Activated CD4-positive, alpha-beta T cell treated with anti-CD3 and anti-CD28 coated beads for 36 hours (primary cell): ENCODE data around the gene CSKMT. TPM values are rescaled to one million over a fixed set of nuclear protein-coding genes. Genes with fewer than 3 reads are reported as not detected.
A peak's percentile ranks its signal among the peaks of the same experiment; 100 is the strongest.
"Not testable (repeated sequence)": the region's sequence is repeated elsewhere in the genome, so short reads cannot be mapped to it uniquely, and the experiment has no call there.

Experiments
- ATAC-seq: fragments of 200-7000 bp; cut with Tn5 transposase; one replicate; pipeline ENCODE4 v1.10.0; 2021; ENCODE audit warnings: mild to moderate bottlenecking, moderate library complexity
- CTCF ChIA-PET: fragments of 350-600 bp; sonication (Branson Sonifier 250); formaldehyde crosslinking; loops from one replicate; lab custom pipeline; 2021; ENCODE audit warnings: antibody characterized with exemption; lab: Charles Lee
- POLR2A ChIA-PET: fragments of 350-600 bp; sonication (Branson Sonifier 250); formaldehyde crosslinking; loops from one replicate; lab custom pipeline; 2021; ENCODE audit warnings: antibody characterized with exemption, inconsistent platforms; lab: Charles Lee
- DNase-seq: peaks from one replicate; pipeline ENCODE4 v3.0.0-alpha.2; 2020
- H3K27ac Mint-ChIP-seq: one replicate; pipeline ENCODE4 v1.8.0; 2021; ENCODE audit warnings: mixed read lengths
- H3K27me3 Mint-ChIP-seq: one replicate; pipeline ENCODE4 v1.8.0; 2021; ENCODE audit warnings: mixed read lengths
- H3K36me3 Mint-ChIP-seq: one replicate; pipeline ENCODE4 v1.8.0; 2021; ENCODE audit warnings: low read depth, mixed read lengths
- H3K4me1 Mint-ChIP-seq: one replicate; pipeline ENCODE4 v1.8.0; 2021; ENCODE audit warnings: mixed read lengths
- H3K4me3 Mint-ChIP-seq: one replicate; pipeline ENCODE4 v1.8.0; 2021; ENCODE audit warnings: mild to moderate bottlenecking, moderate library complexity, mixed read lengths
- H3K9me3 Mint-ChIP-seq: one replicate; pipeline ENCODE4 v1.8.0; 2021; ENCODE audit warnings: low read depth, mixed read lengths
- intact Hi-C, 2 experiments: fragments of 100-400 bp; cut with DNase I in 1 of 2; cut with micrococcal nuclease in 1 of 2; formaldehyde crosslinking; loops; one replicate each; pipeline versions ENCODE4 v1.14.2 to v1.15.1; 2022 to 2024; cut with DNase I, micrococcal nuclease
- total RNA-seq, 2 experiments: library from RNA; stranded (reverse); gene quantifications; one replicate each; pipeline ENCODE4 v1.2.3, GENCODE V29; 2021

The CSKMT gene
- total RNA-seq, 2 experiments from 2014 or later = 12.6 to 31.3 TPM

DNA sequence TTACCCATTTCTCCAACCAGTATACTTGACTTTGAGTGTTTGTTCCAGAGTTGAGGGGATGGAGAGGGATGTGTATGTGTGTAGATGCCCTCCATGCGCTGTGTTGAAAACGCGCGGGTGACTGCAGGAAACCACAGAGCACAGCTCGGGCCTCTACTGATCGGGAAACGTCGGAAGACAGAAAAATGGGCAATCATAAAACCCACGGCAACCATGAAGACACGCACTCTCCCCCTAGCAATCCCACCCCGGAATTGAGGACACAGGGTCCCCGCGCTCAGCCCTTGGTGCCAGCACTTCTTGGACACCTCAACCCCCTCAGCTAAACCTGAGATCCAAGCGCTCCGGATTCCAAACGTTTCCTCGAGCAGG lies 6.1 kb downstream of the CSKMT start:
- POLR2A ChIA-PET = interaction anchor here (0.7 to 3.0 kb wide), 14 partner anchors 10 to 210 kb away, joined by 3 to 24 read pairs (median 6); partner anchors contain the start of genes B3GAT3, BSCL2, GANAB and GNG3
- peak overlapping the region; percentile 91 for H3K4me3 Mint-ChIP-seq
- intact Hi-C loops = loop anchor here (1.0 to 5.0 kb wide), 6 partner anchors 25 to 171 kb away; partner anchors contain the start of genes HNRNPUL2 (in 2 of the 2), BSCL2 (in 1 of the 2), GANAB (in 1 of the 2) and GNG3 (in 1 of the 2)
- H3K27ac Mint-ChIP-seq = peak overlapping the region; percentile 96
- peaks cover 58% of the 10 kb centered on the region for H3K36me3 Mint-ChIP-seq
- H3K4me1 Mint-ChIP-seq = peaks cover 51% of the 10 kb centered on the region
- H3K27me3 Mint-ChIP-seq = no peaks in the 10 kb centered on the region
- CTCF ChIA-PET = interaction anchor here (0.9 to 2.2 kb wide), 10 partner anchors 10 to 247 kb away, joined by 3 to 7 read pairs (median 4); partner anchors contain the start of genes B3GAT3, INTS5 and SLC3A2
- peak; percentile 11 for ATAC-seq
- DNase-seq = no peak
- H3K9me3 Mint-ChIP-seq = no peaks in the 10 kb centered on the region

DNA sequence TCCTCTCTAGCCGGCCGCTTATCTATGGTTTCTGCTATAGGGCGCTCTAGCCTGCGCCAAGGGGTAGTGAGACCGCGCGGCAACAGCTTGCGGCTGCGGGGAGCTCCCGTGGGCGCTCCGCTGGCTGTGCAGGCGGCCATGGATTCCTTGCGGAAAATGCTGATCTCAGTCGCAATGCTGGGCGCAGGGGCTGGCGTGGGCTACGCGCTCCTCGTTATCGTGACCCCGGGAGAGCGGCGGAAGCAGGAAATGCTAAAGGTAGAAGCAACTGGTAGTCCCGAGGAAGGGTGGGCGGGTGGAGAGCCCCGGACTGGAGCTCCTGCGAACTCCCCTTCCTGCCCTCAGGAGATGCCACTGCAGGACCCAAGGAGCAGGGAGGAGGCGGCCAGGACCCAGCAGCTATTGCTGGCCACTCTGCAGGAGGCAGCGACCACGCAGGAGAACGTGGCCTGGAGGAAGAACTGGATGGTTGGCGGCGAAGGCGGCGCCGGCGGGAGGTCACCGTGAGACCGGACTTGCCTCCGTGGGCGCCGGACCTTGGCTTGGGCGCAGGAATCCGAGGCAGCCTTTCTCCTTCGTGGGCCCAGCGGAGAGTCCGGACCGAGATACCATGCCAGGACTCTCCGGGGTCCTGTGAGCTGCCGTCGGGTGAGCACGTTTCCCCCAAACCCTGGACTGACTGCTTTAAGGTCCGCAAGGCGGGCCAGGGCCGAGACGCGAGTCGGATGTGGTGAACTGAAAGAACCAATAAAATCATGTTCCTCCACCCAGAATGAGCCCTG lies 6.7 kb downstream of the CSKMT start, which contains the start of the genes LBHD1 and UQCC3:
Gene LBHD1 (minus strand): TSS at position 660 of the 782 bp plus-strand sequence. CDS start 2,236 bp downstream, outside the sequence.
Gene UQCC3 (plus strand): TSS at position 66 of the 782 bp plus-strand sequence. CDS start 73 bp downstream, at position 139.
- ChIA-PET CTCF (interaction anchor here (0.5 to 2.2 kb wide), 17 partner anchors 9 to 247 kb away, joined by 3 to 7 read pairs (median 4); partner anchors contain the start of genes B3GAT3, INTS5, MTA2 and SLC3A2), POLR2A (interaction anchor here (0.7 to 3.0 kb wide), 20 partner anchors 9 to 210 kb away, joined by 3 to 24 read pairs (median 4); partner anchors contain the start of genes B3GAT3, BSCL2, EEF1G and GANAB)
- Mint-ChIP-seq H3K36me3 (peaks cover 53% of the 10 kb centered on the region), H3K27me3 (no peaks in the 10 kb centered on the region), H3K4me3 (peak within 1 kb of the TSS; percentile 91), H3K4me1 (peaks cover 54% of the 10 kb centered on the region), H3K27ac (peak within 1 kb of the TSS; percentile 96), H3K9me3 (no peaks in the 10 kb centered on the region)
- intact Hi-C loops = loop anchor here (1.0 to 5.0 kb wide), 8 partner anchors 25 to 171 kb away; partner anchors contain the start of genes HNRNPUL2 (in 2 of the 2), BSCL2 (in 1 of the 2), GANAB (in 1 of the 2) and GNG3 (in 1 of the 2)
- DNase-seq (peak; percentile 86), ATAC-seq (peak; percentile 88)

DNA sequence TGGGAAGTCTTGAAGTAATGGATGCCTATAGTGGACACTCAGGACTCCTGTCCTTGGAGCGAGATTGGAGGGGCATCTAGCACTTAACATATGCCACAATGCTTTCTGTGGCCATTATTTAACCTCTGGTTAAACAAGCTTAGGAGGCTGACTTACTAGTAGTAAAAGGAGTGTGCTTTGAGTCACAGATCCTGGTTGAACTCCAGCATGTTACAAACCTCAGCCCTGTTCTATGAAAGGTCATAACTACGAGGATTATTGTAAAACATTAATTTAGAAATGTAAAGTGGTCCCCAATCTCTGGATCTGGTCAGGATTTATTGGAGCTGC lies 8.0 kb downstream of the CSKMT start:
- Mint-ChIP-seq H3K4me1 (peaks cover 54% of the 10 kb centered on the region), H3K27me3 (no peaks in the 10 kb centered on the region), H3K4me3 (peak overlapping the region; percentile 91), H3K36me3 (peaks cover 51% of the 10 kb centered on the region), H3K27ac (peak overlapping the region; percentile 96), H3K9me3 (no peaks in the 10 kb centered on the region)
- CTCF ChIA-PET = interaction anchor here (0.7 to 2.3 kb wide), 6 partner anchors 8 to 249 kb away, joined by 3 to 7 read pairs (median 4); partner anchors contain the start of genes C11orf98 and CSKMT
- POLR2A ChIA-PET = interaction anchor here (1.0 to 1.9 kb wide), 5 partner anchors 8 to 208 kb away, joined by 3 to 7 read pairs (median 3); partner anchors contain the start of genes B3GAT3, C11orf98, CSKMT and EEF1G
- DNase-seq (no peak), ATAC-seq (no peak)
- intact Hi-C loops = loop anchor here in 1 of 2 experiments (5.0 kb wide), 3 partner anchors 34 to 169 kb away; partner anchors contain the start of genes BSCL2, GNG3, HNRNPUL2 and TTC9C

DNA sequence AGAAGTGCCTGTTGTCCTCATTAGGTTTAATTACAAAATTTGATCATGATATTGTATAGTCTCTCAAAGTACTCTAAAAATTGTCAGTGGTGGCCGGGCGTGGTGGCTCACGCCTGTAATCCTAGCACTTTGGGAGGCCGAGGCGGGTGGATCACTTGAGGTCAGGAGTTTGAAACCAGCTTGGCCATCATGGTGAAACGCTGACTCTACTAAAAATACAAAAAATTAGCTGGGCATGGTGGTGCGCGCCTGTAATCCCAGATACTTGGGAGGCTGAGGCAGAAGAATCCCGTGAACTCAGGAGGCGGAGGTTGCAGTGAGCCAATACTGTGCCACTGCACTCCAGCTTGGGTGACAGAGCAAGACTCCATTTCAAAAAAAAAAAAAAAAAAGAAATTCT lies 10.3 kb downstream of the CSKMT start:
- H3K27ac Mint-ChIP-seq, H3K9me3 Mint-ChIP-seq, intact Hi-C loops, H3K27me3 Mint-ChIP-seq, ATAC-seq, DNase-seq, H3K4me3 Mint-ChIP-seq: not testable (repeated sequence)
- ChIA-PET CTCF (interaction anchor here (0.8 to 1.9 kb wide), 2 partner anchors 19 to 28 kb away, joined by 3 to 5 read pairs; no protein-coding TSS in a partner anchor), POLR2A (interaction anchor here (0.6 to 1.5 kb wide), 3 partner anchors 10 to 166 kb away, joined by 3 to 7 read pairs (median 4); partner anchors contain the start of genes C11orf98 and CSKMT)
- Mint-ChIP-seq H3K36me3 (peaks cover 40% of the 10 kb centered on the region), H3K4me1 (peaks cover 41% of the 10 kb centered on the region)

DNA sequence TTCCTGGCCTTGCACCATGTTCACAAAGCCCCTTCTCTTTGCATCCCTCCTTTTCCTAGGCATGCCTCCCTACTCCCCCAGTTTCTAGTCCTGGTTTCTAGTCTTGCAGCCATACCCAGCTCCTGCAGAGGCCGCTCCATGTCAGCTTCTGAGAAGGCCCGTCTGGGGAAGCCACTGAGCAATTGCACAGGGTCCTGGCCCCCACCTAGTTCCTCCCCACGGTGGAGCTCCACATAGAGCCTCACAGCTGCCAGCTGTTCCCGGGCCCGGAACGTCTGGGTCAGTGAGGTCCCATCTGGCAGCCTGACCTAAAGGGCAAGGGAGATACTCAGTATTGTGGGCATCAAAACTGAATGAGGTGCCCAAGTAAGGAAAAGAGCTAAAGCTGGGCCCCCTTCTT lies 11.6 kb downstream of the CSKMT start:
- H3K36me3 Mint-ChIP-seq = peaks cover 28% of the 10 kb centered on the region
- no peak for ATAC-seq
- DNase-seq = no peak
- H3K4me3 Mint-ChIP-seq = peak overlapping the region; percentile 40
- H3K9me3 Mint-ChIP-seq = no peaks in the 10 kb centered on the region
- no peaks in the 10 kb centered on the region for H3K27me3 Mint-ChIP-seq
- no peak overlapping the region for H3K27ac Mint-ChIP-seq
- ChIA-PET POLR2A (interaction anchor here (0.9 to 3.2 kb wide), 5 partner anchors 10 to 180 kb away, joined by 3 to 12 read pairs (median 3); partner anchors contain the start of genes C11orf98, CSKMT, INTS5 and TUT1), CTCF (interaction anchor here (0.6 to 1.3 kb wide), 3 partner anchors 10 to 181 kb away, joined by 3 read pairs; no protein-coding TSS in a partner anchor)
- intact Hi-C loops = no loop called here
- peaks cover 41% of the 10 kb centered on the region for H3K4me1 Mint-ChIP-seq

DNA sequence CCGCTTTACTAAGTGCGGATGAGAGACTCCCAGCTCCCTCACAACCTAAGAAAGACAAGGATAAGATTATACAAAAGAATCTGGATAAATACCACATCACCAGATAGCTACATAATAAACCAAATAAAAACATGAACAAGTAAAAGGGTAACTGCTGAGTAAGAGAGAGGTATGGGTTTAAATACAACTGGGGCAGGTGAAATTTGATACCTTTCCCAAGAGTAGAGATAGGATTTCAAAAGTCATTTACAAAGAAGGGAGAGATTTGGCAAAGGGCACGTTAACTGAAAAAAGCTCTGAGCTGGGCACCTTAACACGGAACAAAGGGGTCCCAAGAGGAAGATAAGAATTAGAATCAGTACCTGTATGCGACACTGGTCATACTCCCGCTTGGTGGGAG lies 12.0 kb downstream of the CSKMT start:
- DNase-seq (no peak), ATAC-seq (no peak)
- H3K27ac Mint-ChIP-seq = peak overlapping the region; percentile 47
- peak overlapping the region; percentile 40 for H3K4me3 Mint-ChIP-seq
- ChIA-PET POLR2A (interaction anchor here (0.9 to 3.2 kb wide), 4 partner anchors 24 to 179 kb away, joined by 3 to 12 read pairs (median 4); partner anchors contain the start of genes INTS5, TUT1 and ZBTB3), CTCF (no interaction called here)
- peaks cover 41% of the 10 kb centered on the region for H3K4me1 Mint-ChIP-seq
- no peaks in the 10 kb centered on the region for H3K9me3 Mint-ChIP-seq
- peaks cover 25% of the 10 kb centered on the region for H3K36me3 Mint-ChIP-seq
- H3K27me3 Mint-ChIP-seq = no peaks in the 10 kb centered on the region
- intact Hi-C loops = no loop called here

DNA sequence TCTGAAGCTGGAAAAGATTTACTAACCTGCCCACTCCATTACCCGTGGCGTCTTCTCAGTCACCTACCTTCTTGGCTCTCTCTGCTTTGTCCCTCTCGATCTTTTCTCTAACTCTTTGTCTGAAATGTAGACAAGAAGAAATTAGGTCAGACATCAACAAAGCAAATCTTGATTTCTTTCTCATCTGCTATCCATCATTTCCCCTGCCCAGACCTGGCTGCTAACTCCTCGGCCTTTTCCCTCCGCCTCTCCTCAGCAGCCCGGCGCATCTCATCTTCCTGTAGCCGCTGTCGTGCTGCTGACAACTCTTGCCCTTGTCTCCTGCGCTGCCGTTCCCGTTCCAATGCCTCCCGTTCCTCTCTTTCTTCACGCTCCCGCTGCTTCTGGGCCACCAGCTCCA lies 12.6 kb downstream of the CSKMT start:
- ATAC-seq (no peak), DNase-seq (no peak)
- peaks cover 36% of the 10 kb centered on the region for H3K4me1 Mint-ChIP-seq
- H3K27ac Mint-ChIP-seq = peak overlapping the region; percentile 68
- H3K36me3 Mint-ChIP-seq = peaks cover 20% of the 10 kb centered on the region
- CTCF ChIA-PET = no interaction called here
- POLR2A ChIA-PET = interaction anchor here (0.9 to 3.2 kb wide), 3 partner anchors 76 to 179 kb away, joined by 3 to 12 read pairs (median 5); partner anchors contain the start of genes TUT1 and ZBTB3
- no peaks in the 10 kb centered on the region for H3K9me3 Mint-ChIP-seq
- H3K4me3 Mint-ChIP-seq = peak overlapping the region; percentile 82
- intact Hi-C loops = loop anchor here in 1 of 2 experiments (2.0 kb wide), 2 partner anchors 77 to 203 kb away; partner anchors contain the start of genes MTA2 and SLC3A2
- no peaks in the 10 kb centered on the region for H3K27me3 Mint-ChIP-seq

DNA sequence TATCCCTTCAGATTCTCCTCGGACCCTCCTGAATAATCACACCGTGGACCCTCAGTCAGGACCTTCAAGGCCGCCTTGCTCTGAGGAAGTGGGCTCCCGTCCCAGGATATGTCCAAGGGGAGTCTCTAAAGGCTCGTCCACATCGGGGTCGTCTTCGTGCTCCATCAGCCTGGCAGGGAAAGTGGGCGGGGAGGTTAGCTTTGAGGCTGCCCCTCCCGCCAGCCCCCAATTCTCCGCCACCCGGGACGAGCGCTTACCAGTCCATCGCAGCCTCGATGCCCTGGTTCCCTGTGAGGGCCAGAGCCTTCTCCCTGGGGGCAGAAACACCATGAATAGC lies 13.3 kb downstream of the CSKMT start:
- peak overlapping the region; percentile 92 for H3K27ac Mint-ChIP-seq
- no peaks in the 10 kb centered on the region for H3K9me3 Mint-ChIP-seq
- ChIA-PET CTCF (interaction anchor here (1.0 kb wide), 1 partner anchor 14 kb away, joined by 3 read pairs; the partner anchor contains the start of genes C11orf98 and CSKMT), POLR2A (interaction anchor here (1.0 to 3.2 kb wide), 3 partner anchors 13 to 87 kb away, joined by 5 to 12 read pairs (median 5); partner anchors contain the start of genes C11orf98, CSKMT, TUT1 and ZBTB3)
- intact Hi-C loops = loop anchor here in 1 of 2 experiments (2.0 kb wide), 2 partner anchors 78 to 202 kb away; partner anchors contain the start of genes MTA2 and SLC3A2
- no peaks in the 10 kb centered on the region for H3K27me3 Mint-ChIP-seq
- peaks cover 30% of the 10 kb centered on the region for H3K4me1 Mint-ChIP-seq
- ATAC-seq (no peak), DNase-seq (no peak)
- peaks cover 20% of the 10 kb centered on the region for H3K36me3 Mint-ChIP-seq
- peak overlapping the region; percentile 82 for H3K4me3 Mint-ChIP-seq

DNA sequence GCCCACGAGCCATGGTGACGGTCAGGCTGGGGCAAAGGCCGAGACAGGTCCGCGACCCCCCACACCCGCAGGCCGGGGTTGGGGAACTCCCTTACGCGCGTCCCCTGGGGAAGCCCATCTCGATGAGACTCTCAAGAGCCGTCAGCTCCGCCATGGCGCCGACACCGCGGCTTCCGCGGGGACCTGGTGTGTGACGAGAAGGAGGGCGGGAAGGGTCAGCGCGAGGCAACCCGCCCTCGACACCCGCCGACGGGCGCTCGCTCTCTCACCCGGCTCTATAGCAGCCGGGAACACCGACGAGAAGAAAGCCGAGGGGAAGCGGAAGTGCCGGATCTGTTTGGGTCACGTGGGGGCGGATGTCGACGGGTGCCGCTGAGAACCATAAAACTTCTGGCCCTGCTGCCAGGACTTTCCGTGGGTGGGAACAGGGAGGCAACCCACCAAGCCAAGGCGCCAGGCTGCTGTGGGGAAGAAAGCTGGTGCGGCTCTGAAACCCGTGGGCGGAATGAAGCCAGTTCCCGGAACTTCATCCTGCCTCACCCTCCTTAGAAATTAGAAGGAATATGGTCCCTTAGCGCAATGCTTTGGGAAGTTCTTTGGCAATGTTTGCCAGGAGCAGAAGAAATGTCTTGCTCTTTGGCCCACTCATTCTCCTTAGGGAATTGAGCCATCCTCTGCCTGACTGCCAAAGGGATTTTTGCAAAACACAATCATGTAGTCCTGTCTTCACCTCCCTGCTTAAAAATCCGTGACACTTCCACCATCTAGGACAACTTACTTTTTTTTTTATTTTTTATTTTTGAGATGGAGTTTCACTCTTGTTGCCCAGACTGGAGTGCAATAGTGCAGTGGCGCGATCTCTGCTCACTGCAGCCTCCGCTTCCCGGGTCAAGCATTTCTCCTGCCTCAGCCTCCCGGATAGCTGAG lies 13.9 kb downstream of the CSKMT start, which contains the start of gene UBXN1:
Gene UBXN1 (minus strand): TSS at position 304 of the 927 bp plus-strand sequence. CDS start 150 bp downstream, at position 154.
- intact Hi-C loops = loop anchor here (1.0 to 2.0 kb wide), 5 partner anchors 26 to 202 kb away; partner anchors contain the start of genes TUT1 (in 2 of the 2), INTS5 (in 1 of the 2), MTA2 (in 1 of the 2) and SLC3A2 (in 1 of the 2)
- Mint-ChIP-seq H3K27me3 (no peaks in the 10 kb centered on the region), H3K4me3 (peak within 1 kb of the TSS; percentile 82), H3K36me3 (peaks cover 20% of the 10 kb centered on the region), H3K4me1 (peaks cover 28% of the 10 kb centered on the region), H3K27ac (peak within 1 kb of the TSS; percentile 92), H3K9me3 (no peaks in the 10 kb centered on the region)
- POLR2A ChIA-PET = interaction anchor here (0.6 to 3.2 kb wide), 9 partner anchors 9 to 217 kb away, joined by 3 to 12 read pairs (median 3); partner anchors contain the start of genes C11orf98, CSKMT, TUT1 and WDR74
- DNase-seq = peak; percentile 93
- peak; percentile 88 for ATAC-seq
- CTCF ChIA-PET = interaction anchor here (0.9 to 3.0 kb wide), 8 partner anchors 14 to 182 kb away, joined by 3 to 32 read pairs (median 4); partner anchors contain the start of genes B3GAT3, C11orf98 and CSKMT
